ENCODE measurements around the gene NUP42.
"Not testable (repeated sequence)": the region's sequence is repeated elsewhere in the genome, so short reads cannot be mapped to it uniquely, and the experiment has no call there.

The NUP42 gene

GRCh38 chr7:23205909-23206767, 24.3 kb downstream of the NUP42 start:
- no peak for DNase-seq

GRCh38 chr7:23207021-23207420, 25.2 kb downstream of the NUP42 start:
- DNase-seq, result no peak

- no peak for DNase-seq
Observed at GRCh38 chr7:23207884-23208283, 26.0 kb downstream of the NUP42 start.

DNA sequence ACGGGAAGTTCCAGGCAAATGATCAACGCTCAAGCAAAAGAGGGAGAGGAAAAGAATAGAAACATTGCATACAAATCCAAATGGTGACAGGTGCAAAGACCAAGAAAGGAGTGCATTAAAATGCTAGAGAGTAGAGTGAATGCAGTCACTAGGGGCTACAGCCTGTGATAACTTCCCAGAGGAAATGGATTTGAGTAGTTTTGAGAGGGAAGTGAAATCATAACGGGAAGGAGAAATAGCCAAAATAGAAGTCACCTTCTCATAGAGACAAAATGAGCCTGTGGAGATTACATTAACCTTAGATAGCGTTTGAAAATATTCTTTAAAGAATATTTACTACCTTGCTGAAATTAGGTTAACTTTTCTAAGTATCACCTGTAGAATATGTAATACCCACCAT, 26.5 kb downstream of the NUP42 start:
- no peak for DNase-seq

- DNase-seq, result no peak
Observed at GRCh38 chr7:23210506-23210905, 28.7 kb downstream of the NUP42 start.

DNA sequence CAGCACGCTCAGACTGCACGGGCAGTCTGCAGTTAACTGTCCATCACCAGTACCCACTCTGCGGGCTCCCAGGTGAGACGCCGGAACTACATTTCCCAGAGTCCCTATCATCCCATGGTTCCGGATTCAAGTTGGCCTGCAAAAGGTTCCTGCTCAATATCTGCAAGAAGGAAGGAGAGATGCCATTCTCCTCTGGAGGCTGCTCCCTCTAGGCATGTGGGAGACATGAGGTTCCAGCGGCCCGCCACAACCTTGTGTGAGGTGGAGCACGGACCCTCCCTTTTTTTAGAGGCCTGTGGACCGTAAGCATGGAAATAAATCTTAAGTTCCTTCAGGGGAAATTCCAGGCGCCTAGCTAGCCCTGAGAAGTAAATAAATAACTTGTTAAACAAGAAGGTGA, 29.7 kb downstream of the NUP42 start:
- no peak for DNase-seq

DNA sequence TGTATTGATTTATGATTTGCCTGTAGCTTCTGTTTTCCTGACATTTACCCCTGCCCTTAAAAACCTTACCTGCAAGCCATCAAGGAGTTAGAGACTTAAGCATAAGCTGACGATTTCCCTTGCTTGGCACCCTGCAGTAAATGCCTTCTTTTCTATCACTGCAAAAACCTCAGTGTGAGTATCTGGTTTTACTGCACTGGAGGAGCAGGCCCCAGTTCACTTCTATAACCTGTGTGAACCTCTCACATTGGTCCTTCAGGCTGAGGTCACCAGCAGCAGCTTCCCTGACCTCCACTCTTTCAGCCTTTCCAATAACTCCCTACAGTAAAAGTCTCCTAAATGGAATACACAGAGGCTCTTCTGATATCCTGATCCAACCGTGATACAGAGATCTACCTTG, 30.5 kb downstream of the NUP42 start:
- no peak for DNase-seq

- no peak for DNase-seq
Observed at GRCh38 chr7:23212841-23213240, 31.0 kb downstream of the NUP42 start.

- DNase-seq, result no peak
Observed at GRCh38 chr7:23213755-23214154, 31.9 kb downstream of the NUP42 start.

- no peak for DNase-seq
Observed at GRCh38 chr7:23214423-23214822, 32.6 kb downstream of the NUP42 start.

DNA sequence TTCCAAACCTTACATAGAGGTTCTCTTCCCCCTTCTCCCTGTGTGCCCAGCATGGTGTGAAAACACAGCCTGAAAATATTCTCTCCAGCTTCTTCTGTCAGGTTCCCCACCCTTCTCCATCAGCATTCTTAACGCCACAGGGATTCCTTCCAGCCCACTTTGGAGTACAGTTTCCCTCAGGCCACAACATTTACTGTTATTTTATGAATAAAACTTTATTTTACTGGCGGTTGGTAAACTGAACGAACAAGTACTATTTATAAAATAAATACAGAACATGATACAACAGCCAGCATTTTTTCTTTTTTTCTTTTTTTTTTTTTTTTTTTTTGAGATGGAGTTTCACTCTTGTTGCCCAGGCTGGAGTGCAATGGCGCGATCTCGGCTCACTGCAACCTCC, 33.1 kb downstream of the NUP42 start:
- DNase-seq, result no peak

DNA sequence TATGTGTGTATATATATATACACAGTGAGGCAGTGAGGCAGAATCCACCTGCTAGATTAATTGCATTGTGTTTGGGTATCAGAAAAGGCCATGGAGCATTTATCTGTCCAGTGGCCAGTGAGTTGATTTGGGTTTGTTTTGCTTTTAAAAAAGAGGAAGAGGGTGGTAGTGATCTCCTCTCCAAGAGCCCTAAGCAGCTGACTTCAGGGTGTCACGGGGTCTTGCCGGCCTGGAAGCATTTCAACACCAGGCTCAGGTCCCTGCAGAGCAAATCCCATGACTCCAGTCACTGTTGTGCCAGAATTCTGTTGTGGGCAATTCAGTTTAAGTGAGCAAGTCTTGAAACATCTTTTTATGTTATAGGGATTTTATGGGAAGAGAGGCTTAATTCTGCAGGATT, 34.2 kb downstream of the NUP42 start:
- no peak for DNase-seq

DNA sequence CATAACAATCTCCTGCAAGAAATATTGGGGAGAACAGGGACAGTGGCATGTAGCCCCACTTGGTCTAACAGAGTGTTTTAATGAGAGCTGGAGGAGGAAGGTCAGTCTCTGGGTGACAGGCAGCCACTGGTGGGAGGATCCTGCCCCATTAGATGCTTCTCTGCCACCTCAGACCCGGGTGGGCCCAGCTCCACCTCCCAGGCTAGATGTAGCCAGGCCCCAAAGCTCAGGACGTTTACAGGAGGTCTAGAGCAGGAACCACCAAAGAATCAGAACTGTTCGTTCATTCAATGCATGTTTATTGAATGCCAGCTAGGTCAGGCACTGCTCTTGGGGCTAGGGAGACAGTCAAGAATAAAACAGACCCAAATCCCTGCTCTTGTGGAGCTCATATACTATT, 36.3 kb downstream of the NUP42 start:
- DNase-seq, result no peak

GRCh38 chr7:23220690-23221305, 39.0 kb downstream of the NUP42 start:
- no peak for DNase-seq

DNA sequence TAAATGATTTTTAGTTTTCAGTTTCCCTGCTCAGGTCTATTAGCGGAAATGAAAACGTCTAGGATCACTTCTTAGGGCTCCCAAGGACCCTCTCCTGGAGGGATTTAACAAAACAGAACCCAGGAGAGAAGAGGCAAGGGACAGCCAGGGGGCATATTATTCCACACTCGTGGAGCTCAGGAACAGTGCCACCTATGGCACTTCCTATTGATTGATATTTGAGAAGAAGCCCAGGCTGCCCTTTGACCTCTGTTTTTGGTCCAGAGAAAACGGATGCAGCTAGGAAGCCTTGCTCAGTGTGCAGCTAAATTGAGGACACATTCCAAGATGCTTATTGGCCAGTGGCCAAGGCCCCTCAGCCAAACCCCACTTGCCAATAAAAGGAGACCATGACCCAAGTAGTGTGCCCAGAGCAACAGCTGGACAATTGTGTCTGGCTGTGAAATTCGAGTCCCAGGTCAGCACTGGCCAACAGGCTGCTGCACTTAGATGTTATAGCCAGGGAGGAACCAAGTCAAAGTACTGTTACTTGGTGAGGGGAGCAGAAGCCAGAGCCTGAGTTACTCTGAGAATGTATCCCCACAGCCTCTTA, 40.7 kb downstream of the NUP42 start:
- no peak for DNase-seq

DNA sequence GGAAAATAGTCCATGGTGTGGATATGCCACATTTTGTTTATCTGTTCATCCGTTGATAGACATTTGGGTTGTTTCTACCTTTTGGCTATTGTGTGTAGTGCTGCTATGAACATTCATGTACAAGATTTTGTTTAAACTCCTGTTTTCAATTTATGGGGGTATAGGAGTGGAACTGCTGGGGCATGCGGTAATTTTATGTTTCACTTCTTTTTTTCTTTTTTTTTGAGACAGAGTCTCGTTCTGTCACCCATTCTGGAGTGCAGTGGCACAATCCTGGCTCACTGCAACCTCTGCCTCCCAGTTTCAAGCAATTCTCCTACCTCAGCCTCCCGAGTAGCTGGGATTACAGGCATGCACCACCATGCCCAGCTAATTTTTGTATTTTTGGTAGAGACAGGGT, 42.5 kb downstream of the NUP42 start:
- not testable (repeated sequence) for DNase-seq

DNA sequence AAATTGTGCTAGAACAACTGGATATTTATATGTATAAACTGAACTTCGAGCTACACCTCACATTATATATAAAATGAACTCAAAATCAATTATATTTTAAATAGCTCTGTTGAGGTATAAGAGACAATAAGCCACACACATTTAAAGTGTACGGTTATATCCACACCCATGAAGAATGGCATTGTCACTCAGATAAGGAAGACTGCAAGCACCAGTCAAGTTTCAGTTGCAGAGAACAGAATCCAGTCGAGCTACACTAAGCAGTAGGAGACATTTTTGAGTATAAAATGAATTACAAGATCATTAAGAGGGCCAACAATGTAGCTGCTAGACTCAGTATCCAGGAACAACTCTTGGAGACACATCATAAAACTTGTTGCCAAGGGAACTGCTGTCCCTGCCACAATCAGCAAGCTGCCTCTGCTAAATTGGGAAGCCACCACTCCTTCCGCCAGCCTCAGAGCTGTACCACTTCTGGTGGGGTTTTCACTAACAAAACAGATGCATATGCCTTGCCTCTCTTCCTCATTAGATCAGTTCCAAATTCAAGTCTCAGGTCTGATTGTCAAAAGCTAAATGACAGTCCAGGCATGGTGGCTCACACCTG, 45.1 kb downstream of the NUP42 start:
- no peak for DNase-seq

GRCh38 chr7:23228412-23228811, 46.6 kb downstream of the NUP42 start:
- DNase-seq, result no peak

- no peak for DNase-seq
Observed at GRCh38 chr7:23230641-23231101, 48.8 kb downstream of the NUP42 start.

GRCh38 chr7:23232966-23233365, 51.1 kb downstream of the NUP42 start:
- no peak for DNase-seq

GRCh38 chr7:23234569-23235296, 52.9 kb downstream of the NUP42 start:
- DNase-seq, result no peak

- no peak for DNase-seq
Observed at GRCh38 chr7:23235813-23236221, 54.0 kb downstream of the NUP42 start.

- DNase-seq, result no peak
Observed at GRCh38 chr7:23237000-23237399, 55.2 kb downstream of the NUP42 start.
